GM19324 (cell line): ENCODE data around the gene CCDC148.

ENCODE experiments used
- ATAC-seq: cut with Tn5 transposase; IDR thresholded peaks from one replicate; pipeline ENCODE4 v1.9.1; 2021; ENCODE audit warnings: mild to moderate bottlenecking, moderate library complexity; ENCODE audit not compliant: unreplicated experiment, low FRiP score

The CCDC148 gene

GRCh38 chr2:158131919-158132566 lies 324.5 kb downstream of the CCDC148 start:
- no peak for ATAC-seq

- no peak for ATAC-seq
Measured at GRCh38 chr2:158131483-158131912, 325.1 kb downstream of the CCDC148 start.

GRCh38 chr2:158130832-158131473 lies 325.6 kb downstream of the CCDC148 start:
- ATAC-seq: peak; percentile 47

GRCh38 chr2:158129037-158129436 lies 327.5 kb downstream of the CCDC148 start:
- no peak for ATAC-seq

GRCh38 chr2:158128168-158128973 lies 328.2 kb downstream of the CCDC148 start:
- no peak for ATAC-seq

- ATAC-seq: no peak
Measured at GRCh38 chr2:158127380-158127804, 329.2 kb downstream of the CCDC148 start.

GRCh38 chr2:158125756-158126498 lies 330.6 kb downstream of the CCDC148 start:
- ATAC-seq: no peak

GRCh38 chr2:158124896-158125295 lies 331.7 kb downstream of the CCDC148 start:
- ATAC-seq: no peak
